SJSA1 (cell line): Measurements from ENCODE around the gene KCNQ2. TPM values are rescaled to one million over a fixed set of nuclear protein-coding genes. Genes with fewer than 3 reads are reported as not detected.

Experiments
- DNase-seq, 2 experiments: peaks; one replicate each; pipeline ENCODE4 v3.0.0-alpha.2; 2015 to 2020; ENCODE audit warnings: low spot score in 2 of 2, low read depth in 1 of 2
- H3K27ac ChIP-seq: fragments of 250-450 bp; sonication (Bioruptor Pico); 2 replicates; pipeline ENCODE4 v1.5.1; 2020; ENCODE audit warnings: mild to moderate bottlenecking, moderate library complexity
- H3K27me3 ChIP-seq: fragments of 250-450 bp; sonication (Bioruptor Pico); replicated peaks from 2 replicates; pipeline ENCODE4 v1.5.1; 2020; ENCODE audit warnings: mild to moderate bottlenecking, moderate library complexity
- H3K36me3 ChIP-seq: fragments of 250-450 bp; sonication (Bioruptor Pico); 2 replicates; pipeline ENCODE4 v1.5.1; 2020; ENCODE audit warnings: mild to moderate bottlenecking
- H3K4me1 ChIP-seq: fragments of 250-450 bp; sonication (Bioruptor Pico); replicated peaks from 2 replicates; pipeline ENCODE4 v1.6.1; 2021; ENCODE audit warnings: mild to moderate bottlenecking
- H3K4me3 ChIP-seq: fragments of 250-450 bp; sonication (Bioruptor Pico); 2 replicates; pipeline ENCODE4 v1.5.1; 2020; ENCODE audit warnings: mild to moderate bottlenecking
- H3K9me3 ChIP-seq: fragments of 250-450 bp; sonication (Bioruptor Pico); replicated peaks from 2 replicates; pipeline ENCODE4 v1.5.1; 2020; ENCODE audit warnings: mild to moderate bottlenecking
- total RNA-seq: library from RNA; depleted of rRNA; stranded (reverse); fragments of >200 nt; shearing (Covaris generic); gene quantifications from 2 replicates; pipeline ENCODE4 v1.2.3, GENCODE V29; 2014

The KCNQ2 gene
- total RNA-seq, 1 experiment from 2014 or later = not detected

DNA sequence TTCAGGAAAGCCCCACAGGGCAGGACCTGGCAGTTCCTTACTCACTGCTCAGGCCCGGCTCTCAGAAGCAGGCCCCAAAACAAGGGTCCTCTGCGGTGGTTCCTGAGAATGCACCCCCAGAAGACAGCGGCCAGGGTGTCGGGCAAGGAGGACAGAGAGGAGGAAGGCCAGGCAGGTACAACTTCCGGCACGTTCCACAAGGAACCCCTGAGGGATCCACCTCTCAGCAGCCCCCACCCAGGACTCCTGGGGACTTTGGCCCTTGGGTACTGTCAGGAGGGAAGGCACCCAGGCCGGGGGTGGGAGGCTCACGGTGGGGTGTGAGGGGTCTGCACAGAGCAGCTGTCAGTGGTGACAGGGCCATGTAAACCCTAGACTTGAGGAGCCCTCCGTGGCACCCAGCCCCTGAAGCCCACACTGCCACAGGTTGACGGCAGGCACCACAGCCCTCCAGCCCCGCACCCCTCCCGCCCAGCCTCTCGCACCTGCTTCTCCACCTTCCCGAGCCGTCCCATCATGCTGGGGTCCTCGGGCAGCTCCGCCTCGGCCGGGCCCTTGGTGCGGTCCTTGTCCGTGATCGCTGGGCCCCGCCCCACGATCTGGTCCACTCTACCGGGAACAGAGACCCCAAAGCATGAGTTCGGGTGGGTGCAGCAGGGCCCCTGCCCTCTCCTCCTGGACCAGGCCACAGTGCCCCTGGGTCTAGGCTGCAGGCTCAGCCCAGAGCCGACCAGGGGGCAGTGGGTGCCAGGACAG, 64.3 kb downstream of the KCNQ2 start:
- no peaks in the 10 kb centered on the region for H3K4me1 ChIP-seq
- no peaks in the 10 kb centered on the region for H3K36me3 ChIP-seq
- H3K4me3 ChIP-seq = no peak overlapping the region
- no peak overlapping the region for H3K27ac ChIP-seq
- no peaks in the 10 kb centered on the region for H3K9me3 ChIP-seq
- DNase-seq = no peak
- peaks cover 61% of the 10 kb centered on the region for H3K27me3 ChIP-seq

DNA sequence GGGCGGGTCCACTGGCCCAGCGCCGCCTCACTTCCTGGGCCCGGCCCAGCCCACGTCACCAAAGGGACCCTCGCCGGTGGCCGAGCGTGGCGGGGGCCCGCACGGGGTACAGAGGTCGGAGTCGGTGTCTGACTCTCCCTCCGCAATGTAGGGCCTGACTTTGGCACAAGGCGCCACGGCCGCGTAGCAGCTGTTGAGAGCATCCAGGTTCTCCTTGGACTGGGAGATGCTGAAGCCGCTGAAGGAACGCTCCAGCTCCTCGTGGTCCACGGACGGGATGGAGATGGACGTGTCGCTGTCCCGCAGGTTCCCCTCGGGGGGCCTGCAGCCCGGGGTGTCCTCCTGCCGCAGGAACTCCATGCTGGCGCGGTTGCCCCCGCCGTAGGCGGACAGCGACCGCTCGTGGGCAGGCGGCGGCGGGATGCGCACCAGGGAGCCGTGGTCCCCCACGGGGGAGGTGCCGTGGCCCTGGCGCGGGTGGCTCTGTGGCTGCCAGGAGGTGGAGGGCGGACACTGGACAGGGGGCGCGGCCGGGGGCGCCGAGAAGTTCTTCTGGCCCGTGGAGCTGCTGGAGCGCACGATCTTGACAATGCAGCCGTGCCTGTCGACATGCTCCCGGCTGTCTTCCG, 65.7 kb downstream of the KCNQ2 start:
- Histone ChIP-seq H3K9me3 (no peaks in the 10 kb centered on the region), H3K27me3 (peaks cover 56% of the 10 kb centered on the region), H3K27ac (no peak overlapping the region), H3K4me1 (no peaks in the 10 kb centered on the region), H3K4me3 (no peak overlapping the region), H3K36me3 (no peaks in the 10 kb centered on the region)
- DNase-seq = no peak

DNA sequence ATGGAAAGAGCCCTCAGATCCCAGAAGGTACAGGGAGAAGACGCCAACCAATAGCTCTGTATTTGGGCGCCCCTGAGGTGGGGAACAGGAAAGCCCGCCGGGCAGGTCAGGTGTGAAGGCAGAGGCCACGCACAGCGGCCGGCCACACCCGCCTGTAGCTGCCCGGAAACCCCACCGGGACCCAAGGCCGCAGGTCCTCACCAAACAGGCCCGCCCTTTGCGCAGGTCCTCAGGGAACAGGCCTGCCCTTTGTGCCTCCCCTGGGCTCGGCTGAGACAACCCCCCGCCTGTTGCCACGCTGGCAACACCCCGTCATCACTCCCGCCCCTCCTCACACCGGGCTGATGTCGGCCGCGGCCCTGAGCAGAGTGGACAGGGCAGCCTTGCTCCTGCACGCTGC, 66.4 kb downstream of the KCNQ2 start:
- Histone ChIP-seq H3K27ac (no peak overlapping the region), H3K4me1 (no peaks in the 10 kb centered on the region)

DNA sequence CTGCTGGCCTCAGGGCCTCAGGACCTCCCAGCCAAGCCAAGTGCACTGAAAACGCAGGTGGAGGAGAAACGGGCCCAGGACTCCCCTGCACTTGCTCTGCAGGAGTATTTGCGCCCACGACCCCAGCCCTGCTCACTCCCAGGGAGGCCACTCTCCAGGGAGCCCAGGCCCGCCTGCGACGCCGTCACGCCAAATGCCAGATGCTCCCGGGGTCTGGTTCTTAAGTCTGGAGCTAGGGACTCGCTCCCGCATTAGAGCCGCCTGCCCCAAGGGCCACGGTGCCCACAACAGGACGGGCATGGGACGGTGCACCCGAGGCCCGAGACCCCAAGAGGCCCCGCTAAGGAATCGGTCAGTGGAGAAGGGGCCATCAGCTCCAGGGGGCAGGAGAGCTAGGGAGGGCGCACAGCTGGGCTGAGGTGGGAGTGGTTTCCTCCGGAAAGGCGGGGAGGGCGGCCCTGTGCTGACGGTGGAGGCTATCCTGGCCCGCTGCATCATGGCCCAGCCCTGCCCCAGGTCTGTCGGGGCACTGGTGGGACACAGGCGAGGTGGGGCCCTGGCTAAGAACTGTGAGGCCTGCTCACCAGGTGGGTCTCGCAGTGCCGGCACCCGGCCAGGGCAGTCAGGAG, 67.2 kb downstream of the KCNQ2 start:
- Histone ChIP-seq H3K4me1 (no peaks in the 10 kb centered on the region), H3K27ac (no peak overlapping the region), H3K9me3 (no peaks in the 10 kb centered on the region), H3K36me3 (no peaks in the 10 kb centered on the region), H3K4me3 (no peak overlapping the region), H3K27me3 (peaks cover 53% of the 10 kb centered on the region)
- DNase-seq = no peak

More for the DNA sequence above, 66.4 kb downstream of the KCNQ2 start:
- peaks cover 53% of the 10 kb centered on the region for H3K27me3 ChIP-seq
- no peaks in the 10 kb centered on the region for H3K9me3 ChIP-seq
- DNase-seq = no peak
- no peak overlapping the region for H3K4me3 ChIP-seq
- no peaks in the 10 kb centered on the region for H3K36me3 ChIP-seq

DNA sequence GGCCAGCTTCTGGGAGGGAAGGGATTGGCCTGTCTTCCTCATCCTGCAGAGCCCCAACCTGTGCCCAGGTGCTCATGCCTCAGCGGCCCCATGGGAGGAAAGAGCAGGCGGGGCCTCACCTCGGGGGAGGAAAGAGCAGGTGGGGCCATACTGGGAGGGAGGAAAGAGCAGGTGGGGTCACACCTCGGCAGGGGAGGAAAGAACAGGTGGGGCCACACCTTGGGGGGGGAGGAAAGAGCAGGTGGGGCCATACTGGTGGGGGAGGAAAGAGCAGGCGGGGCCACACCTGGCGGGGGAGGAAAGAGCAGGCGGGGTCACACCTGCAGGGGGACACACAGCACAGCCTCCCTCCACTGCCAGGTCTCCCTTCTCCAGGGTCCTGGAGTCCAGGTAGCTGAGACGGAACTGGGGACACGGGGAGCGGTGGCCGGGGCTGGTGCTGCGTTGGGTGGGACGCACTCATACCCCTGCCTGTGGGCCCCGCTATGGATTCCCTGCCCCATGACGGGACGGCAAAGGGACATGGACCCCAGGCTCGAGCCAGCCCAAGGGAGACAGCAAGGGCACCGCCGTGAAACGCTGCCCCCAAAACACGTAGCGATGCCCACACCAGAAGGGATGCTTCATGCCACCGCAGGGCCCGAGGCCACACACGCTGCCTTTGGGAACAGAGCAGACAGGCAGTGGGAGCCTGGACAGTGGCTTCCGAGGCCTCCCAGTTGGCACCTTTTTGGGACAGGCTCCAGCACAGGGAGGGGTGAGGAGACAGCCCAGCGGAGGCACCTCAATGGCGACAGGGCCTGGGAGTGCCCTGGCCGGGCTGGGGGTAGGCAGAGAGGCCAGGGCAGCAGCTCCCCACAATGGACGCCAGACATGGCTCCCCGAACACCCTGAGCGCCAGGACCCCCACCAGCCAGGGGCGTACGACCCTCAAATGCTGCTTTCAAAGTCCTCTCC, 68.0 kb downstream of the KCNQ2 start:
- H3K4me3 ChIP-seq = no peak overlapping the region
- H3K9me3 ChIP-seq = no peaks in the 10 kb centered on the region
- no peaks in the 10 kb centered on the region for H3K4me1 ChIP-seq
- no peaks in the 10 kb centered on the region for H3K36me3 ChIP-seq
- H3K27me3 ChIP-seq = peaks cover 55% of the 10 kb centered on the region
- DNase-seq = no peak
- no peak overlapping the region for H3K27ac ChIP-seq

DNA sequence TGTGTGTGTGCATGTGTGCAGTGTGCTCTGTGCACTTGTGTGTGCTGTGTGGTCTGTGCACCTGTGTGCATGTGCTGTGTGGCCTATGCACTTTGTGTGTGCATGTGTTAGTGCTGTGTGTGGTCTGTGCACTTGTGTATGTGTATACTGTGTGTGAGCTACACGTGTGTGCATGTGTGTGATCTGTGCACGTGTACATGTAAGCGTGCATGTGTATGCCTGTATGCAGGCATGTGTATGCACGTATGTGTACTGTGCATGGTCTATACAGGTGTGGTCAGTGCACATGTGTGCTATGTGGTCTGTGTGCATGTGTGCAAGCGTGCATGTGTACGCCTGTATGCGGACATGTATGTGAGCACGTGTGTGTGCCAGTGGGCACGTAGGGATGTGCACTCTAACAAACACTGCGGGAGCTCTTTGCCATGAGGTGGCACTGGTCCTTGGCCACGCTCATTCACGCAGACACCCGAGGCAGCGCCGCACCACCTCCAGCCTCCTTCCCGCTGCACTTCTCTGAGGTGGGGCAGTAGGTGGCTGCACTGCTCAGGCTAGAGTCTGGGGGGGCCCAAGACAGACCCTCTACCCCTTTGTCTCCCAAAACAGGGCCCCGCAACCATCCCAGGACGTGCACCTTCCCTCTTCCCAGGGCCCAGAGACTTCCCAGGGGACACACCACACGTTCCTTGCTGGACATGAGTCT, 68.9 kb downstream of the KCNQ2 start:
- DNase-seq = no peak
- H3K4me3 ChIP-seq = no peak overlapping the region
- no peak overlapping the region for H3K27ac ChIP-seq
- H3K36me3 ChIP-seq = no peaks in the 10 kb centered on the region
- H3K27me3 ChIP-seq = peaks cover 51% of the 10 kb centered on the region
- no peaks in the 10 kb centered on the region for H3K9me3 ChIP-seq
- H3K4me1 ChIP-seq = no peaks in the 10 kb centered on the region

DNA sequence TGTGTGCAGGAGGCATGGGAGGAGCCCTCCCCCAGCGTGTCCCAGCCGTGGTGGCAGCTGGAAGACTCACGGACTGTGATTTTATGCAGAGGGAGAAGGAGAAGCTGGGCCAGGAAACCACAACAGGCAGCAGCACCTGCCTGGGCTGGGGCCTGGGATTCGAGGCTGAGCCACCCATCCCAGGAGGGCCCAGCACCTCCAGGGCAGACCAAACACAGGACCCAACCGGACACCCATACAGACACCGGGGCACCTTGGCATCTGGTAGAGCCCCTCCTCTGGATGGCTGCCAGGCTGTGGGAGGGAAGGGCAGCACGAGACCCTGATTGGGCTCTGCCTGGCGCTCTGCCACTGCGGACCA, 69.6 kb downstream of the KCNQ2 start:
- H3K27me3 ChIP-seq = peaks cover 51% of the 10 kb centered on the region
- DNase-seq = no peak
- H3K4me3 ChIP-seq = no peak overlapping the region

DNA sequence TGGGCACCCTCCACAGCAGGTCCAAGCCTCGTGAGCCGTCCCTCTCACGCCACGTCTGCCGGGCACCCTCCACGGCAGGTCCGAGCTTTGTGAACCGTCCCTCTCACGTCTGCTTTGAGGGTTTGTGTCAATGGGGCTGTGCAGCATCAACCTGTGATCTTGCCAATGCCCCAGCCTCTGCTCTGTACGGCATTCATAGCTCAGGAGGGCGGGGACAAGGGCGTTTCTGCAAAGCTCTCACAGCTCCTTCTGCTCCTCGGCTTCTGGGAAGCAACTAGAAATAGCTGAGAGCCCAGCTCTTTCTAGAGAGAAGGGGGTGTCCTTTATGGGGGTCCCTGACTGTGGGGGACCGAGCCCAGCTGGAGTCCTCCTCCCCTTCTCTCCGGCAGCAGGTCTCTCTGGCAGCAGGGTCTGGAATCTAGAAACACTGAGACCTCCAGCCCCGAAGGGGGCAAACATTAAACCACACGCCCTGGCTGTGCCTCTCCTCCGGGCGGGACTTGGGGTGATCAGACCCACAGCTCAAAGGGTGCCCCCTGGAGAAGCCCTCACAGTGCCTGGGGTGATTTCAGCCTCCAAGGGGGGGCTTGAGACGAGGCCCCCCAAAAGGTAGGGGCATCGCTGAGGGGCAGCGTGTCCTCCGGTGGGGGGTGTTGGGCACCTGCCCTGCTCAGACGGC, 70.1 kb downstream of the KCNQ2 start:
- H3K36me3 ChIP-seq = no peaks in the 10 kb centered on the region
- peaks cover 50% of the 10 kb centered on the region for H3K27me3 ChIP-seq
- no peak overlapping the region for H3K27ac ChIP-seq
- DNase-seq = no peak
- no peak overlapping the region for H3K4me3 ChIP-seq
- no peaks in the 10 kb centered on the region for H3K4me1 ChIP-seq
- no peaks in the 10 kb centered on the region for H3K9me3 ChIP-seq

More for the DNA sequence above, 69.6 kb downstream of the KCNQ2 start:
- H3K36me3 ChIP-seq = no peaks in the 10 kb centered on the region
- no peak overlapping the region for H3K27ac ChIP-seq
- H3K4me1 ChIP-seq = no peaks in the 10 kb centered on the region
- H3K9me3 ChIP-seq = no peaks in the 10 kb centered on the region

DNA sequence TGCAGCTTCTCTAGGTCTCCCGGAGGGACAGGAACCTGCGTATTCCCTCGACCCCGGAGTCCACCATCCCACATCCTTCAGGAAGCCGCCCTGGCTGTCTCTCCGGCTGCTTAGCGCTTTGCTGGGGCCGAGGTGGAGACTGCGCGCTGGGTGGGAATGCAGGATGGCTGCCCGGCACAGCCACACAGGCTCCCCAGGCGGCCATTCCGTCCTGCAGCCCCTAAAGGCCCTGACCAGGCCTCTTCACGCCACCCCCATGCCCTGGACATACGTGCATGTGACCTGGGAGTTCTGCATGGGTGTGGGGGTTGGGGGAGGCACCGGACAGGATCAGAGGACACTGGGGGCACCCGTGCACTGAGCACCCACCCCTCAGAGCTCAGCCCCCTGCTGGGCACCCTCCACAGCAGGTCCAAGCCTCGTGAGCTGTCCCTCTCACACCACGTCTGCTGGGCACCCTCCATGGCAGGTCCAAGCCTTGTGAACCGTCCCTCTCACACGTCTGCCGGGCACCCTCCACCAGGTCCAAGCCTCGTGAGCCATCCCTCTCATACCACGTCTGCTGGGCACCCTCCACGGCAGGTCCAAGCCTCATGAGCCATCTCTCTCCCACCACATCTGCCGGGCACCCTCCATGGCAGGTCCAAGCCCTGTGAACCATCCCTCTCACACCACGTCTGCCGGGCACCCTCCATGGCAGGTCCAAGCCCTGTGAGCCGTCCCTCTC, 70.9 kb downstream of the KCNQ2 start:
- Histone ChIP-seq H3K4me1 (no peaks in the 10 kb centered on the region), H3K9me3 (no peaks in the 10 kb centered on the region)
- no peak for DNase-seq

DNA sequence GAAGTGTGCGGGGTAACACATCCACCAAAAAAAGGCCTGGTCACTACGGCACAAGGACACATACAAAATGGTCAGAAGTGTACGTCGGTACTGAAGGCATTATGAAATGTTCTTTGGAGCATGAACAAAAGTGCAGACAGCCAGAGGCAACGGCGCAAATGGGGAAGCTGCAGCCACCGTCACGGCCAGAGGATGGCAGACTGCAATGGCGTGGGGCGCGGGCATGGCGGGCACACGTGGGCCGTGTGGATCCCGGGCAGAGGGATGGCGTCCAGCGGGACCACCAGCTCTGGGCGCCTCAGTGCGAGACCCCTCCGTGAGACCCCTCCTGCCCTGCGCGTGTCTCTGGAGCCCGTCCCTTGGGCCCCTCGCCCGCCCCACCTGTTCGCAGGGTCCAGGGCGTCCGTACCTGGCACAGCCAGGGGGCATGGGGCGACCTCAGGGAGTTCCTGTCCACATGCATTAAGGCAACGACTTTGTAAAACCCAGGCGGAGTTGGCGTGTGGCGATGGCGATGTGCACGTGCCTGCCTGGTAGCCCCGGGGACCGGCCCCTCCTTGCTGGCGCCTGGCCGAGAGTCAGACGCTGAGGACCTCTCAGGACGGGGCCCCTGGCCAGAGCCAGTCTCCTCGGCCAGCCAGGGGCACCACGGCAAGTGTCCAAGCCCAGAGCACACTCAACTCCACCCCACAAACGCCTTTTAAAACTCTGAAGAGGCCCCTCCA, 71.8 kb downstream of the KCNQ2 start:
- Histone ChIP-seq H3K27ac (no peak overlapping the region), H3K4me3 (no peak overlapping the region), H3K27me3 (peaks cover 54% of the 10 kb centered on the region), H3K9me3 (no peaks in the 10 kb centered on the region), H3K36me3 (no peaks in the 10 kb centered on the region), H3K4me1 (no peaks in the 10 kb centered on the region)
- no peak for DNase-seq

More for the DNA sequence above, 70.9 kb downstream of the KCNQ2 start:
- Histone ChIP-seq H3K36me3 (no peaks in the 10 kb centered on the region), H3K27me3 (peaks cover 57% of the 10 kb centered on the region), H3K27ac (no peak overlapping the region), H3K4me3 (no peak overlapping the region)

DNA sequence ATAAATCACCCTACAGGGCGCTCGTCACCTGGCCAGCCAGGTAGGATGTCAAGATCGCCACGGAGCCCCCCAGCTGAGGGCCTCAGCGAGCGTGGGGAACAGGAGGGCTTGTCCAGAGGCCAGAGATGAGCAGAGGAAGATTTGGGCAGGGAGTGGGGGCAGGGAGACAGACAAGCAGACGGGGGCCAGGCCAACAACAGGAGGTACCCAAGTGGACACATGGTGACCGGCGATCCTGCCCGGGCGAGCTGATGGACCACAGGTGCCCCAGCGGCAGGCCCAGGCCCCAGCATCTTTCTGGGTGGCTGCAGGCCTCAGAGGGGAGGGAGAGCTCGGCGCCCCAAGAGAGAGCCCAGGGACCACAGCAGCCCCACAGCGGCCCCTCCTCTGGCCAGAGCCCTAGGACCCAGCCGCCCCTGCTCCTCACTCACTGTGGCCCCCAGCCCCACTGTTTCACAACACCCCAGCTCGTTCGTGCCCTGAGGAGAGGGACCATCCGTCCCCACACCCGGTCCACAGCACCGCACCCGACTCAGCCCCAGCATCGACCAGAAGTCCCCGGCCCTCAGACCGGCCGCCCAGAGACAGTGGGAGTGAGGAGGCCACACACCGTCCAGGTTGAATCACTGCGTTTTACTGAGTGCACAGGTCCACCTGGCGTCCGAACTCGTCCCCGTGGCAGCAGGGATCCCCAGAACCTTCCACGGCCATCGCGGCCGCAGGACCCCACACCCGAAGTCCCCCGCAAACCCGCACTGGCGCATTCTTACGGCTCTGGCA, 72.7 kb downstream of the KCNQ2 start:
- no peaks in the 10 kb centered on the region for H3K9me3 ChIP-seq

More for the DNA sequence above, 72.7 kb downstream of the KCNQ2 start:
- no peak overlapping the region for H3K4me3 ChIP-seq
- H3K27me3 ChIP-seq = peaks cover 51% of the 10 kb centered on the region
- DNase-seq = no peak
- no peak overlapping the region for H3K27ac ChIP-seq
- no peaks in the 10 kb centered on the region for H3K4me1 ChIP-seq
- H3K36me3 ChIP-seq = no peaks in the 10 kb centered on the region
